SKM-1 treated with dmso at 0.1 percent for 144 hours (cell line): ENCODE results near the gene FNDC7.
"Not testable (repeated sequence)": the region's sequence is repeated elsewhere in the genome, so short reads cannot be mapped to it uniquely, and the experiment has no call there.

ENCODE experiments used
- DNase-seq: peaks from one replicate; lab custom pipeline; 2025; ENCODE audit not compliant: unreplicated experiment; lab: John Stamatoyannopoulos, UW

FNDC7 gene

DNA sequence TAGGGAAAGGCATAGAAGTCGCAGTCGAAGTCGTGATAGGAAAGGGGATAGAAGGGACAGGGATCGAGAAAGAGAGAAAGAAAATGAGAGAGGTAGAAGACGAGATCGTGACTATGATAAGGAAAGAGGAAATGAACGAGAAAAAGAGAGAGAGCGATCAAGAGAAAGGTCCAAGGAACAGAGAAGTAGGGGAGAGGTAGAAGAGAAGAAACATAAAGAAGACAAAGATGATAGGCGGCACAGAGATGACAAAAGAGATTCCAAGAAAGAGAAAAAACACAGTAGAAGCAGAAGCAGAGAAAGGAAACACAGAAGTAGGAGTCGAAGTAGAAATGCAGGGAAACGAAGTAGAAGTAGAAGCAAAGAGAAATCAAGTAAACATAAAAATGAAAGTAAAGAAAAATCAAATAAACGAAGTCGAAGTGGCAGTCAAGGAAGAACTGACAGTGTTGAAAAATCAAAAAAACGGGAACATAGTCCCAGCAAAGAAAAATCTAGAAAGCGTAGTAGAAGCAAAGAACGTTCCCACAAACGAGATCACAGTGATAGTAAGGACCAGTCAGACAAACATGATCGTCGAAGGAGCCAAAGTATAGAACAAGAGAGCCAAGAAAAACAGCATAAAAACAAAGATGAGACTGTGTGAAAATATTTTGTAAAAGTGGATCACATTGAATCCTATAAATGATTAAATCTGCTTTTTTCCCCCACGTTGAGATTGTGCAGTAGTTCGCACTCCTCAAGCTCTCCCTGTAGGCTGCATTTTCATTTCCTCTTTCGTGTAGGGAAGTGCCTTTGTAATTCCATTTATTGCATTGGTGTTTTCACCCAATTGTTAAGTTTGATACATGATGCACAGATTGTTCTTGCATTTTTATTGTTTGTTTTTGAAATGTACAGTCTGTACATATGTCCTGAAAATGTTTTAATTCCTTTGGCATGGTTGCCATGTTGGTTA is 13.1 kb upstream of the FNDC7 start:
- no peak for DNase-seq

GRCh38 chr1:108701176-108701849 is 11.4 kb upstream of the FNDC7 start:
- DNase-seq, result no peak

DNA sequence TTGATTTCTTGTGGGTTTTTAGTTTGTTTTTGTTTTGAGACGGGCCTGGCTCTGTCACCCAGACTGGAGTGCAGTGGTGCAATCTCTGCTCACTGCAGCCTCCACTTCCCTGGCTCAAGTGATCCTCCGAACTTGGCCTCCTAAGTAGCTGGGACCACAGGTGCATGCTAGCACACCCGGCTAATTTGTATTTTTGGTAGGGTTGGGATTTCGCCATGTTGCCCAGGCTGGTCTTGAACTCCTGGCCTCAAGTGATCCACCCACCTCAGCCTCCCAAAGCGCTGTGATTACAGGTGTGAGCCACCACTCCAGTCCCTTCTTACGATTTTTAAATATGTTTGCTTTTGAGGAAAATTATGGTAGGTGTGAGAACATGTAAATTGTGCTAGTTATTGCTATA is 10.6 kb upstream of the FNDC7 start:
- not testable (repeated sequence) for DNase-seq

- no peak for DNase-seq
These were observed 8.8 kb upstream of the FNDC7 start for GRCh38 chr1:108703939-108704338.

DNA sequence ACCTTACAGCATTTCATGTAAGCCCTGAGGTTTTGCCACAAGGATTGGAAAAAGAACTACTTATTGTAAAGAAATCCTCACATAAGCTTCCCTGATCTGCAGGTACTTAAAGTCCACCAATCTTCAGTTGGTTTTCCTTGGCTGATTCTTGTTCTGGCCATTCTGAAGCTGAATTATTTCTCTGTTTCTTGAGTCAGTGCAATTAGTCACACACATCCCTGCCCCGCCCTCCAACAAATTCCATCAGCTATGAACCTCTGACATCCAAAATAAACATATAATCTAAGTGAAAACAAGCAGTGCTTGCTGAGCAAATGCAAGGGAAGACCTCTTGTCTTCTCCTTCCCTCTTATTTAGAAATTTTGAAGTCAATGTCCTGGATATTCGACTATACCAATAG is 8.2 kb upstream of the FNDC7 start:
- DNase-seq, result no peak

DNA sequence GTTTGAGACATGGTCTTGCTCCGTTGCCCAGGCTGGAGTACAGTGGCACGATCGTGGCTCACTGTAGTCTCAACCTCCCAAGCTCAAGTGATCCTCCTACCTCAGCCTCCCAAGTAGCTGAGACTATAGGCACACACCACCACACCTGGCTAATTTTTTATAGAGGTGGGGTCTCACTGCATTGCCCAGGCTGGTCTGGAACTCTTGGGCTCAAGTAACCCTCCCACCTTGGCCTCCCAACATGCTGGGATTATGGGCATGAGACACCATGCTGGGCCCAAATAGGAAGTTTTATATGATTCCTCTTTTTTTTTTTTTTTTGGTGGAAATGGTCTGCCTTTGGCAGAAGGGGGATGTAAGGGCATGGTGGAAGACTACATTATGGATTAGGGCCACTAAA is 6.1 kb upstream of the FNDC7 start:
- no peak for DNase-seq

- DNase-seq, result peak; percentile 15
These were observed 3.7 kb upstream of the FNDC7 start for GRCh38 chr1:108708691-108709660.

GRCh38 chr1:108715932-108716331 is 3.2 kb downstream of the FNDC7 start:
- no peak for DNase-seq

DNA sequence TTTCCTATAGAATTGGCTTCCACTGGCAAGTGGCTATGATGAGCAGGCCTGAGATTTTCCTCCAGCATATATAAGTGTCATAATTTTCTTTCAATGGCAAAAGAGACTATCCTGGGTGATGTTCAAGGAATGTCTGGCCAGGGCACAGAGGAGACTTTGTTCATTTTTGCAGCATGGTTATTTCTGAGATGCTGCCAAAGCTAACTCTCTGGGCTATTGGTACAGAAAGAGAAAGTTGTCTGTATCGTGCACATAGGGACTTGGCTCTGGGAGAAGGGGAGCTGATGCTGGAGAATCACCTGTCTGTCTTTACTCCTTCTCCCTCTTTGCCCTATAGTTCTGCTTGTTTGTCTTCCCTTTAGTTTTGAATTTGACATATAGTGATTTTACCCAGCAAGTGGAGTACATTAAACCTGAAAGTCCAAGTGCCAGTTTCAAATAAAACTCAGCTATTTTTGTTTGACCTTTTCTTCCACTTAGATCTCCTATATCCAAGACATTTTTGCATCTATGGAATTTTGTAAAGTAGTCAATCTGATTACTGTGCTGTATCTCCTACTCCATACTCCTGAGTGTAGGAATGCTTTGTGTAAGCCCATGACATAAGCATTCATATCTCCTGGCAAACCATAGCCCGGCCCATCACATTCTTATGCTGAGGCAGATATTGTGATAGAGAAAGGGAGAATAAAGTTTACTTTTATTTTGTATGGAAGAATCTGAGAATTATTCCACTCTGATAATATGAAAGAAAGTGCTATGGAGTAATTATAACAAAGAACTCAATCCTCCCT is 3.9 kb downstream of the FNDC7 start:
- no peak for DNase-seq

DNA sequence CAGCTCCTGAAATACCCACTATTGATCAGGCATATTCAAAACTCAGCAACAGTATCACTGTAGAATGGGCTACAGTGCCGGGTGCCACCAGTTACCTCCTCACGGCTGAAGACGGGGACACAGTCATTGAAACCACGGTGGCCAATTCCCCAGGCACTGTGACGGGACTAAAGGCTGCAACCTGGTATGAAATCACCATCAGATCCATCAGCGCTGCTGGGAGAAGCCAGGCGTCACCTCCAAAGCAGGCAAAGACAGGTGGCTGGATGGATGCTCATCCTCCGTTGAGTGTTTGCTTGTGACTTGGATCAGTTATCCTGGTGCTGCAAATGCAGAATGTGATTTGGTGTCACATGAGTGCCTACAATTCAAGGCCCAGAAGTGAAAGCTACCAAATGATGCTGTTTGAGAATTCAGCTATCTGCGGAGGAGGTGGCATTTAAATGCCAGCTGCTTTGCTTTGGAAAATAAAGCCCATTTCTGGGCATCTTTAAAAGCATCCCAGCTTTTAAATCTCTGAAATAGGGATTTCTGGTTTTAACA is 5.1 kb downstream of the FNDC7 start:
- no peak for DNase-seq

- no peak for DNase-seq
These were observed 6.4 kb downstream of the FNDC7 start for GRCh38 chr1:108718927-108719655.

- DNase-seq, result no peak
These were observed 7.1 kb downstream of the FNDC7 start for GRCh38 chr1:108719656-108720435.

DNA sequence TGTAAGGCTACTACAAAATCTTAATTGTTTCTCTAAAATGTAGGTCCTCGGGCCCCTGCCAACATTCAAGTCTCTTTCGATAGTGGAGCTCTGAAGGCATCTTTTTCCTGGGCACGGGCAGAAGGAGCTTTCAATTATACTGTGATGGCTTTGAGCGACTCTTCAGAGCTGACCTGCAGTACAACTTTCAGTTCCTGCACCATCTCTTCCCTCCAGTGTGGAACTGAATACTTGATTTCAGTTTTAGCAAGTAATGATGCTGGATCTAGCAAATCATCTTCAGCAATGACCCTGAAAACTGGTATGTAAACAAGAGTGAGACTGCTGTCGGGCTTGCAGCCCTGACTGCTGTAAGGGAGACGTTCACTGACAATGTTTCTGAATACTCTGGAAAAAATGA is 9.6 kb downstream of the FNDC7 start:
- DNase-seq, result no peak

DNA sequence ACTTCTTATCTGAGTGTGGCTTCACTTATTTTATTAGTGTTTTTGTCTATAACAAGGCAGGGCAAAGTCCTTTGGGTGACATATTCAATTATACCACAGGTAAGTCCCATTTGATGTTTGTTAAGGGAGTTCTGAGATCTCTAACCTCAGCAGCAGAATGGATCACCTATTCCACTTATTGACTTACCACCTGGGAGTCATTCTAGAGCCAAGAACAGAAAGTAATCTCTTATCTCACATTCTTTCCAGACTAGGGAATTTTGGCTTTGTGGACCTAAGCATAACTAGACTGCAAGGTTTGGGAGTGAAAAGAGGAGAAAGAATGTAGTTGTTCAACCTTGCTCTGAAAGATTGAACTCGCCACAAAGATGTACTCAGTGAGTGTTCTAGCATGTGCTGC is 13.2 kb downstream of the FNDC7 start:
- DNase-seq, result no peak

DNA sequence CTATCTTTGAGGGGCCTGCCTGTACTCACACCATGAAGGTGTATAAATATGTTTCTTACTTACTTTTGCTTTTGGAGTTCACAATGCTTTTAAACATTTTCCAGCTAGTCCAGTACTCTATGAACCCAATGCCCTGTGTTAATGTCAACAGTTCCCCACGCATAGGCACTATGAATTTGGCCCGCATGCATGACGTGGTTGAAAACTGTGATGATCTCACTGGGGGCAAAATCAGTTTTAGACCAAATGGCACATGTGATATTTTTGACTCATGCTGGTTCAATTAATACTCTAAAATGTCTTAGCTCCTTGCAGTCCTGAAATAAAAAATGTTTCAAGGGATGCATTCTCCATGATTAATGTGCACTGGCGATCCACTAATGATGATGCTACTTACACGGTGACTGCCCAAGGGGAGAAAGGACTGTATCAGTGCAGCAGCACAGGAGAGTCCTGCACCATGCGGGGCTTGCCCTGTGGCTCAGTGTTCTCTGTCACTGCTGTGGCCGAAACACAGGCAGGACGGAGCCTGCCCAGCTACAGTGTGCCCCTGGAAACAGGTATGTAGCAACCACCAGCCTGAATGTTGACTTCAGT is 15.7 kb downstream of the FNDC7 start:
- no peak for DNase-seq

- no peak for DNase-seq
These were observed 16.8 kb downstream of the FNDC7 start for GRCh38 chr1:108729481-108729880.

- DNase-seq, result no peak
These were observed 19.7 kb downstream of the FNDC7 start for GRCh38 chr1:108732398-108732797.

DNA sequence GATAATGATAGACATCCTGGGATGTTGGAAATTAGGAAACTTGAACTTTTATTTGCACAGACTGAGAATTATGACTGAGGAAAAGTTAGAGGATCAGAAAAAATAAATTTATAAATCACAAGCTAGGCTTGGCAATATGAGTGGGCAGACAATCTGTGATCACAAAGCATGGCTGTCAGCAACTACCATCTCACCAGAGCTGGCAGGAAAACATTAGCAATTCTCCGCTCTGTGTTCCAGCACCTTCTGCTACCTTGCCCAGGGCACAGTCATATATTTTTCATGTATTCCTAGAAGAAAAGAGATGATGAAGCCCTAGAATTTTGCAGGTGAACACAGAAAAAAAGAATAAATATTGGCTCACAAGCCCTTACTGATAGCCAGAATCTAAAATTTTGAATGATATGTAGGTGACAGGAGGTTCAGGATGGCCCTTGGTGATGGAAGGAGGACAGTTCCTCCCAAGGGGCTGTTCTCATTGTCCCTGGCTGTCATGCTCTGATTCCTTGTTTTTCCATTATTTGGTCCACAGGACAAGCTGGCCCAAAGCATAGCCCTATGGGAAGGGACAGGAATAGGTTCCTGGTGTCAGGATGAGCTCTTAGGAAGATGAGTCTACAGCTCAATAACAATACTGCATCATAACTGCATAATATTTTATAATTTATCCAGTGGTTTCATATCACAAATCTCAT is 21.6 kb downstream of the FNDC7 start:
- DNase-seq, result no peak
